GM19238 (cell line): Measurements from ENCODE around the gene SDF2L1.
"Not testable (repeated sequence)": the region's sequence is repeated elsewhere in the genome, so short reads cannot be mapped to it uniquely, and the experiment has no call there.

ENCODE experiments used
- DNase-seq: peaks from one replicate; pipeline ENCODE4 v3.0.0; 2011; ENCODE audit warnings: low spot score; ENCODE audit not compliant: insufficient read length

The SDF2L1 gene

DNA sequence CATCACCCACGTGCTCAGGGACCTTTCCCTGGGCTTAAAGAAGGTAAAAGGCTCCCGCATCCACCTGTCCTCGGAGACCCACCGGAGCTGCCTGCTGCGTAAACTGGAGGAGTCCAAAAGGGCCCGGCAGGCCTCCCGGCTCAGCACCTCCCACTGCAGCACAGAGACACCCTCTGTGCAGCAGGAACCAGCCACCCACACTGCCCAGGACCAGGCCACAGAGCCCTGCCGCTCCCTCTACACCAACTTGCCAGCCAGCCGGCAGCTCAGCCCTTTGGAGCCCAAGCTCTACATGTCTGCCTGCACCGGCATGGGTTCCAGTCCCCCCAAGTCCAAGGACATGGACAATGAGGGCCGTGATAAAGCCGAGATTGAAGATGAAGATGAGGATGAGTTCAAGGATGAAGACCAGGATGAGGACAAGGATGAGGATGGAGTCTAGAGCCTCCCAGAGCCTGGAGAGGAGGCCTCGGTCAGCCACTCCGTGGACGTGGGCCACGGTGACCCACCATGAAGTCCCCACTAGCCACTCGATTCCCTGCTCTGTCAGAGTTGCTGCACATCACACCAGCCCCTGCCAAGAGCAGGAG, 5.4 kb upstream of the SDF2L1 start:
- DNase-seq: no peak

DNA sequence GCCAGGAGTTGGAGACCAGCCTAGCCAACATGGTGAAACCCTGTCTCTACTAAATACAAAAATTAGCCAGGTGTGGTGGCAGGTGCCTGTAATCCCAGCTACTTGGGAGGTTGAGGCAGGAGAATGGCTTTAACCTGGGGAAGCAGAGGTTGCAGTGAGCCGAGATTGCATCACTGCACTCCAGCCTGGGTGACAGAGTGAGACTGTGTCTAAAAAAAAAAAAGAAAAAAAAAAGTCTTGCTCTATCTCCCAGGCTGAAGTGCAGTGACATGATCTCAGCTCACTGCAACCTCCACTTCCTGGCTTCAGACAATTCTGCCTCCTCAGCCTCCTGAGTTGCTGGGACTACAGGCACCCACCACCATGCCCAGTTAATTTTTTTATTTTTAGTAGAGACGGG, 4.7 kb upstream of the SDF2L1 start:
- DNase-seq: not testable (repeated sequence)

DNA sequence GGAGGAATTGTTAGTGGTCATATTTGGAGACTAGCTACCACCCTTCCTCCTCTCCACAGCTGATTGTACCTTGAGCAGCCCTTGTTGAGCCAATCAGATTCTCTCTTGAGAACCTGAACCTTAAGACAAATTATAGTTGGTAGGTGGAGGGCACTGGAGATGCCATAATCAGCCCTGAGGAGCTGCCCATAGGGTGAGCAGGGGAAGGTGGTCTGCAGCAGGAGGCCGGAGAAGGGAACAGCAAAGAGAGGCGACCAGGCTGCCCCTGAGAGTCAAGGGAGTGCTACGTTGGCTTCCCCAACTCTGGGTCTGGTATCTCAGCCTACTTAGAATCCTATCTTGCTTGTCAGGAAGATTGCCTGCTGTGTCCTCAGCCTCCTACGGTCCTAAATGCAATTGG, 2.7 kb upstream of the SDF2L1 start:
- no peak for DNase-seq

DNA sequence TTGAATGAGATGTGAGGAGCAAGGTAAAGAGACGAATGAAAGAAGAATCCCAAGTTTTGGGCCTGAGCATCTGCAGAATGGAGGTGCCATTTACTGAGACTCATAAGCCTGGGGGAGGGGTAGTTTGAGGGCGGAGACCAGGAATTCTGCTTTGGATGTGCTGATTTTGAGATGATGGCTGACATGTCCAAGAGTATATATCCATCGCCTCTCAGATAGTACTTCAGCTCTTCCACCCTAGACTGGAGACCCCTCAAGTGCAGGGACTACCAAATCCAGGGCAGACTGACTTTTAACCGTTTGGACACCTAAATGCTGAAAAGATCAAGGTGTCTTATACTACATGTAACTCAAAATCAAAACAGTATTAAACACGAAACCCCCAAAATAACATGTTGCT, 1.3 kb upstream of the SDF2L1 start:
- DNase-seq: no peak

DNA sequence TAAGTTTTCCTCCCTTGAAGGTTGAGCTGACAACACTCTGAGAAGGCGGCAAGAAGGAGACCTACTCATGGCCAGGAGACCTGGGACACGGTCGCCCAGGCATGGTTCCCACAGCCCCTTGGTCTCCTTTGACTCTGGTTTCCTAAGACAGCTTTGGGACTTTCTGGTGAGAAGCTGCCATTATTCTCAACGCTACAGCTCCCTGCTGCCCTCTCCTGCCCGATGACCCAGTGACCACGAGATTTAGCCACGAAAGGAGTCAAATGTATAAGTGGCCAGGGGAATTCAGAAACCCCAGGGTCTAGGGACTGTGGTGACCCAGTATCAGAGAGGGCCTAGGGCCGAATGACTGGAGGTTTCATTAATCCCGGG, 699 bp upstream of the SDF2L1 start:
- no peak for DNase-seq

DNA sequence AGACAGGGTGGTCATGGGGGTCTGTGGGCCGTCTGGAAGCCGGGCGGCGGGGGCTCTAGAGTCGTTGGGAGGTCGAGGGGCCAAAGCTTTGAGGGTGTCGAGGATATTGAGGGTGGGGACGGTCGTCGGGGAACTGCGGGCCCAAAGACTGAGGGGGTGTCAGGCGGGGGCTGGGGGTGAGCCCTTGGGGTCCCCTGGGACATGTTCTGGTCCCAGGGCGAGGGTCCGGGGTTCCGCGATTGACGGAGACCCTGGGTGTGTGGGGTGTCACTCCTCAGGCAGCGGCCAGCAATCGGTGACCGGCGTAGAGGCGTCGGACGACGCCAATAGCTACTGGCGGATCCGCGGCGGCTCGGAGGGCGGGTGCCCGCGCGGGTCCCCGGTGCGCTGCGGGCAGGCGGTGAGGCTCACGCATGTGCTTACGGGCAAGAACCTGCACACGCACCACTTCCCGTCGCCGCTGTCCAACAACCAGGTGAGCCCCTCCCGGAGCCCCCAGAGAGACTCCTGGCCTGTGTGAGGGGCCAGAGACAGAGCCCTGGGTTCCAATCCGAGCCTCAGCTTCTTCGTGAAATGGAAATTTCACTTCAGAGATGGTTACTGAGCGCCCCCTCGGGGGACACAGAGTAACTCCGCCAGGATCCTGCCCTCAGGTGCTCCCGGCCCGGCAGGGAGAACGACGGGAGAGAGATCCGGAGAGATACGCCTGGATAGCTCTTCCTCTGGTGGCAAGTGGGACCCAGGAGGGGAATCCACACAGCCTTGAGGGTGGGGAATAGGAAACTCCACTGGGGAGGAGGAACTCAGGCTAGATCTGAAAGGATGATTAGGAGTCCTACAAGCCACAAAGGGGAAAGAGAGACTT, 714 bp downstream of the SDF2L1 start:
- DNase-seq: peak; percentile 53

DNA sequence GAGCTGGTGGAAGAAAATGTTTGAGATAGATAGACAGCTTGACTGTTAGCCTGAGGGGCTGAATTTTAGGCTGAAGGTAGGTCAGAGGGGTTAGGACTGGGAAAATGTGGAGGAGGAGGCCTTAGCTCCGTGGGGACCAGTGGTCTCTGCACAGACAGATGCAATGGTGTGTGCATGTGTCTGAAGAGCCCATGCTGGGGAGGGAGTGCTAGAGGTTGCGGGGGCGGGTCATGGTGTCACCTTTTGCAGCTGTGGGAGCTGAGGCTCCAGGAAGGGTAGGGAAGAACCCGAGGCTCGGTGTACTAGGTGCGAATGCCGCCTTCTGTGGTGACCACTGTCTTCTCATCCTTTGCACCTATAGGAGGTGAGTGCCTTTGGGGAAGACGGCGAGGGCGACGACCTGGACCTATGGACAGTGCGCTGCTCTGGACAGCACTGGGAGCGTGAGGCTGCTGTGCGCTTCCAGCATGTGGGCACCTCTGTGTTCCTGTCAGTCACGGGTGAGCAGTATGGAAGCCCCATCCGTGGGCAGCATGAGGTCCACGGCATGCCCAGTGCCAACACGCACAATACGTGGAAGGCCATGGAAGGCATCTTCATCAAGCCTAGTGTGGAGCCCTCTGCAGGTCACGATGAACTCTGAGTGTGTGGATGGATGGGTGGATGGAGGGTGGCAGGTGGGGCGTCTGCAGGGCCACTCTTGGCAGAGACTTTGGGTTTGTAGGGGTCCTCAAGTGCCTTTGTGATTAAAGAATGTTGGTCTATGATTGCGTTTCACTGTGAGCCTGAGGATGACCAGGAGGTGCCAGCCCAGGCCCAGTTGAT, 1.6 kb downstream of the SDF2L1 start:
- DNase-seq: no peak

DNA sequence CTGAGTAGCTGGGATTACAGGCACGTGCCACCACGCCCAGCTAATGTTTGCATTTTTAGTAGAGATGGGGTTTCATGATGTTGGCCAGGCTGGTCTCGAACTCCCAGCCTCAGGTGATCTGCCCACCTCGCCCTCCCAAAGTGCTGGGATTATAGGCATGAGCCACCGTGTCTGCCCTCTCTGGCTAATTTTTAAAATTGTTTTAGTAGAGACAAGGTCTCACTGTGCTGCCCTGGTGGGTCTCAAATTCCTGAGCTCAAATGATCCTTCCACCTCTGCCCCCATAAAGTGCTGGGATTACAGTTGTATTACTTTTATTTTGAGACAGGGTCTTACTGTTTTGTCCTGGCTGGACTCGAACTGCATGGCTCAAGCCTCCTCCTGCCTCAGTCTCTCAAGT, 3.4 kb downstream of the SDF2L1 start:
- not testable (repeated sequence) for DNase-seq

DNA sequence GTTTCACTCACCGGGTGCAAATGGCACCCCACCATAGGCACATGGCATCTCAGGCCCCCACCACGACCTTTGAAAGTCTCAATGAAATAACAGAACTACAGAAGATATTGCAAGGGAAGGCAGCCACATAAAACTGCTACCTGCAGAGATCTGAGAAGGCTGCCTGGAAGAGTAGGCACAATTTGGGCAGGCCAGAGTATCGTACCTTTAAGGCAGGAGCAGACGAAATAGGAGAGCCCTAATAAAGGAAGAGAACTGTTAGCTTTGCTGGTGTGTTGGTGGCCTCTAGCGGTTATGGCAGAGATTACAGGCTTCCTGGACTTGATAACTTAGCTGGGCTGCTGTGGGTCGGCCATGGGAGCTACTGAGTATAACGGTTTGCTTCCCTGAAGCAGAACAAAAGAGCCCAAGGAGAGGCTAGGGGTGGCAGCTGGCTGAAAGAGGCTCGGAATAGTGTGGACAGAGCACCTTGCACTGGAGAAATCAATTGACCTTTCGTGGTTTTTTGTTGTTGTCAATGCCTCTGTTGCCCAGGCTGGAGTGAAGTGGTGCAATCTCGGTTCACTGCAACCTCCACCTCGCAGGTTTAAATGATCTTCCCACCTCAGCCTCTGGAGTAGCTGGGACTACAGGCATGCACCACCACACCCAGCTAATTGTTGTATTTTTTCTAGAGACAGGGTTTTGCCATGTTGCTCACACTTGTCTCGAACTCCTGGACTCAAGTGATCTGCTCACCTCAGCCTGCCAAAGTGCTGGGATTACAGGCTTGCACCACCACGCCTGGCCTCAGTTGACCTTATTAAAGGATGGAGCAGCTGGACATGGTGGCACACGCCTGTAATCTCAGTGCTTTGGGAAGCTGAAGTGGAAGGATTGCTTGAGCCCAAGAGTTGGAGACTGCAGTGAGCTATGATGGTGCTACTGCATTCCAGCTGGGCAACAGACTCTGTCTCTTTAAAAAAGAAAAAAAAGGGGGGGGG, 4.8 kb downstream of the SDF2L1 start:
- DNase-seq: peak; percentile 52

DNA sequence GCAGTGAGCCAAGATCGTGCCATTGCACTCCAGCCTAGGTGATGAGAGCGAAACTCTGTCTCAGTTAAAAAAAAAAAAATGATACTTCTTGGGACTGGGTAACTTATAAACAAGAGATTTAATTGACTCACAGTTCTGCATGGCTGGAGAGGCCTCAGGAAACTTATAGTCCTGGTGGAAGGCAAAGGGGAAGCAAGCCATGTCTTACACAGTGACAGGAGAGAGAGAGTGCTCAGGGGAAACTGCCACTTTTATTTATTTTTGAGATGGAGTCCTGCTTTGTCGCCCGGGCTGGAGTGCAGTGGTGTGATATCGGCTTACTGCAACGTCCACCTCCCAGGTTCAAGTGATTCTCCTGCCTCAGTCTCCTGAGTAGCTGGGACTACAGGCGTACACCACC, 8.2 kb downstream of the SDF2L1 start:
- no peak for DNase-seq

DNA sequence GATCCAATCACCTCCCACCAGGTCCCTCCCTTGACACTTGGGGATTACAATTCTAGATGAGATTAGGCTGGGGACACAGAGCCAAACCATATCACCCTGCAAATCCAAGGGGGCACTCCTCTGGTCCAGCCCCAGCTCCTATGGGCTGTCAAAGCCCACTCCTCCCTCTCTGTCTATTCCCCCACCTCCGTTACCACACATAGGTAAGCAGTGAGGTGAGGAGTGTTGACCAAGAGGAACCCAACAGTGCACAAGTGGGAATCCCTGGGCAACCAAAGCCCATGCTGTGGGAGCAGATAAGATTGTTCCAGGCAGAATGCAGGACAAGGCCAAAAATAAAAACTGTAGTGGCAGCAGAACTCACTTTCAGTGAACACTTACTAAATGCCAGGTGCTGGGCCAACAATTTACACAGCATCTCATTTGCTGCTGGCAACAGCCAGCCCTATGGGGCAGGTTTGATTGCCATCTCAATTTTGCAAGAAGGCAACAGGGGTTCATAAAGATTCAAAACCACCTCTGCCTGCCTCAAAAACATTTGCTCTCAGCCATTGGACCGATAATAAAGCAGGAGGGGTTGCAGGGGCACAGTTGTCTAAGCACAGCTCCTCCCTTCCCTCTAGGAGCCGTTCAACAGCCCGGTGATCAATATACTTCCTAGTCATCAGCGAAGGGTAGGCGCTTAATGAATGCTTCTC, 8.9 kb downstream of the SDF2L1 start:
- no peak for DNase-seq

DNA sequence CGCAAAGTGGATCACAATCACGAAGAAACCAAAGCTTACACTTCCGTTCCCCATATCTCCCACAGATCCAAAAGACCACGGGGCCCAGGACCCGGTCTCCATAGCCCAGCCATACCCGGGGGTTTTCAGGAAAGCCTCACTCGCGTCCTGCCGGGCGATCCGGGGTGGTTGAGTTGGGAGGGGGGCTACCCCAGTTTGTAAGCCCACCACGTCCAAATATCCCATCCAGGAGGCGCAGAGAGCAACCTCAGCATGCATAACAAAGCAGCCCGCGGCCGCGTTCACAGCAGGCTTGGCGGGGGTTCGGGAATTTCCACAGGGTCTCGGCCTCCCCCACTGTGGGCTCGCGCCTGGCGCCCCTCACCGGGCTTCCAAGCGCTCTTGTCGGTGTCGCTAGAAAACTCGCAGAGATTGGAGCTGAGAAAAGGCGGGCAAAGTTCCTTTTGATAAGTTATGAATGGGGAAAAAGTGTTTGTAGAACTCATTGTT, 9.5 kb downstream of the SDF2L1 start:
- no peak for DNase-seq

DNA sequence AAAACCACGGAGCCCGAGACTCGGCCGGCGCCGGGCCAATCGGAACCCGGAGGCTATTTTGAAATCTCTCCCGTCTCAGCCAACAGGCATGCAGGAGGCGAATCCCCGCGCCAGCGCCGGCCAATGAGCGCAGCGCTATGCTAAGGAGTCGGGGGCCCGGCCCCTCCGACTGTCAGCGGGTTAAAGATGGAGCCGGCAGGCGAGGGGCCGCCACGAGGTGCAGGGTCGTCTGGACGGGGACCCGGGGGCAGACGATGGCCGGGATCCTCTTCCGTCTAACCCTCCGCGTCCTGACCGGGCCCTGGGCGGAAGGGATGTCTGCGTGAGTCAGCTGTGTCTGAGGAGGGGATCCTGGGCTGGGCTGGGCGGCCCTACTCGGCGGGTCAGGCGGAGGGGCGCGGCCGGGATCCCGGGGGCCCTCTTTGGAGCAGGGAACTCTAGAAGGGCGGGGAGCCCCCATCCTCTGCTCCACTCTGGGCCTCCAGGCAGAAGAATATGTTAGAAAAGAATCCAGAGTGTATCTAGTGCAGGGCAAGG, 10.0 kb downstream of the SDF2L1 start:
- peak; percentile 92 for DNase-seq

DNA sequence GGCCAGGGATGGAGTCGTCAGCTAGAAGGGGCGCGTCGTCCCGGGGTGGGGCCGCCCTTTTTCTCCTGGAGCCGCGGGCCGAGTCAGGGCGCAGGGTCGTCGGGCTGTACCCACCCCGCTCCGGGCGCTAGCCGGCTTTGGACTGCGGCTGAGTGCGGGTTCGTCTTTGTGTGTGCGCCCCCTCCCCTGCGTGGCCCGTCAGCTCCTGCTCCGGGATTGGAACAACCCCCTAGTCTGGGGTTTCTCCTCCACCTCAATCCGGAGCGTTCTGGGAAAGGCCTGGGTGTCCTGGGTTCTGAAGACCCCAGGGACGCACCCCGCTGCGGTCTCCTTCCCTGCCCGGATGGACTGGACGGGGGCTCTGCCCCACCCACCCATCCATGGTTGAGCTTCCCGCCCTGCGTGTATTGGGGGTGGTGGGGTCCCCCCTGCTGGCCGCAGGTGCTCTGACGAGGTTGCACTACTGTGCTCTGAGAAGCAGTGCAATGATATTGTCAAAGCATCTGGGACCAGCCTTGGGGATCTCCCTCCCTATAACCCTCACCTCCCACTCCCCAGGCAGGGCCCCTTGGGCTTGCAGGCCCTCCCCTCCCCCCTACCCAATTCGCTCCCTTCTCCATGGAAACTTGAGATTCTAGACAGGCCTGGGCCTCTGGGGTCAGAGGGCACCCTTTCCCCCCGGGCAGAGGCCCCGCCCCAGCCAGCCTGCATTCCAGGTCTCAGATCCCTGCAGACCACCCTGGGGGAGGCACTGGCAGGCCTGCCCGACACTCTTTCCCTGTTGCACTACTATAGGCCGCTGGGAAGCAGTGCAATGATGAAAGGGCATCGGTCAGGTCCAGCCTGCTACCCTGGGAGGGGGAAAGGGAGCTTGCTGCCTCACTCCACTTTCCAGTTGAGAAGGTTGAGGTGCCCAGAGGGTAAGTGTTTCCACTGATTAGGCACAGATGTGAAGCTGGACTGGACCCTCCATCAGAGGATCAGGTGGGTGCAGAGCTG, 10.7 kb downstream of the SDF2L1 start:
- no peak for DNase-seq

DNA sequence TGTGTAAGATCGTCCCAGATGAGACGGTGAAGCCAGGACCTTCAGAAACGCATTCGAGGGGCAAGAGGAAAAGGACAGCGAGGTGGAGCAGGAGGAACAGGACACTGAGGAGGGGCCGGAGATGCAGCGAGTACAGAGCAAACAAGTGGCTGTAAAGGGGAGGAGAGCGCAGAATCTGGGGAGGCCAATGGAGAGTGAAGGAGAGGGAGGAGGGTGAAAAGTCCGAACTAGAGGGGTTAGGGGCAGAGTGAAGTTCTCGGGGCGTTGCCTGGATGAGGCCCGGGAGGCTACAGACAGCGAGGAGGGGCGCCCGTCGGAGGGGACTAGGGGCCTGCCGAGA, 14.9 kb downstream of the SDF2L1 start:
- no peak for DNase-seq

DNA sequence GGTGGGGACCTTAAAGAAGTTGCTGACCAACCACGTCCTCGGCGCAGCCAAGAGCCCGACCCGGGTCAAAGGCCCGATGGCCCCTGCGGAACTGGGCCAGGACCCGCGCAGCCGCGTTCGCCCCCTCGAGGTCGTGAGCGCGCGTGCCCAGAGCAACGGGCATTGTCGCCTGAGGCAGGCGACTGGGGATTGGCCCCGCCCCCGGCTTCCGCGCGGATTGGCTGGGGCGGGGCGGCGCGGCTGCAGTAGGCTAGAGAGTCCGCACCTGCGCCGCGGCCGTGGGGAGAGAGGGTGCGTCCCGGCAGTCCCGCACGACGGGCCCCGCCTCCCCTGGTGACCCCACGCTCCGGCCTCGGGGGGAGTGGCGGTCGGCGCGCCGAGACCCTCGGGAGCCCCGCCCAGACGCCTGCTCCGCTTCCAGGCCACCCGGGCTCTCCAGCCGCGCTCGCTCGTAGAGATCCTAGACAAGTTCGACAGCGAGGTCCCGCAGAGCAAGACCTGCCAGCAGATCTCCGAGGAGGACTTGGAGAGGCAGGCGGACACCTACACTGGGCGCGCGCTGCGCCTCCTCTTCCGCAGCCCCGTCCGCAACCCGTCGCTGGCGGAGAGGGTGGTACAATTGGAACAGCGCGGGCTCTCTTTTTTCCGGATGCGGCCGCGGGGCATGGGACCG, 15.4 kb downstream of the SDF2L1 start:
- peak; percentile 96 for DNase-seq

DNA sequence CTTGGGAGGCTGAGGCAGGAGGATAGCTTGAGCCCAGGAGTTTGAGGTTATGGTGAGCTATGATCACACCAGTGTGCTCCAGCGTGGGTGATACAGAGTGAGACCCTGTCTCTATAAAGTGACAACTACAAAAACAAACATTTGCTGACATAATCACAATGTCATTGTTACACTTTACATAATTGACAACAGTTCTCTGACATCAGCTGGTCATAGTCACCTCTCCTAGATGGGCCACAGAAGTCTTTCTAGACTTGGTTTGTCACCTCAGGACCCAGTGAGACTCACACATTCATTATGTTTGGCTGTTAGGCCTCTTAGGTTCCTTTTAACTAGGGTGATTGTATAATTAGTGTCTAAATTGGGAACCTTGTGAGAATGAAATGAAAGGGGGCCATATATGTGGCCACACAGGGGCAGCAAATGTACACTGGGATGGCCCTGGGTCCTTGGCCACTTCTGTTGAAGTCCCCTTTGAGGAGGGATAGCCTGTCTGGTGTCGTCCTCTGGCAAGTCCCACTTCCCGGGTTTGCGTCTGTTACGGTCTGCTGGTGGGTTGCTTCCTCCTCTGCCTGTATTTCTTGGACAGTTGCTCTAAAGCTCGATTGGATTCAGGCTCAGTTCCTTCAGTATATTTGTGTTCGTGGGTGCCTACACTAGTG, 17.9 kb downstream of the SDF2L1 start:
- no peak for DNase-seq

DNA sequence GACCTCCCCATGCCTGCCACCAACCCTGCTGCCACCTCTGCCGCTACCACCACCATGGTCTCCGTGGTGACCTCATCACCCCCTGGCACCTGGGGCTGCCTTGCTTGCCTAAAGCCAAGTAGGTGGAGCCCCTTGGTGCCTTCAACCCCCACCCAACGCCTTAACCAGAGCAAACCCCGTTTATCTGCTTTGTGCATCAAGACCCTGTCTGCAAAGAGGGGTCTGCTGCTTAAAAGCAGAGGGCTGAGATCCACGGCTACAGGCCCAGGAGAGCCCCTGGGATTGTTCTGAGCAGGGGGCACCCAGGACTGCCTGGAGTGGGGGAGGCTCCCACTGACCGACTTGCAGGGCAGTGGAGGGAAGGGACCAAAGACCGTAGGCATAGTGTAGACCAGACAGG, 18.8 kb downstream of the SDF2L1 start:
- no peak for DNase-seq
